SU-DHL-6 (cell line): ENCODE measurements around the gene ERN1.

ENCODE experiments used
- H2AFZ ChIP-seq: fragments of 200-600 bp; sonication (generic); 2 replicates; pipeline ENCODE4 v1.6.1; 2014; ENCODE audit warnings: low read depth, mild to moderate bottlenecking, moderate library complexity, mixed read lengths, antibody characterized with exemption, low read length; ENCODE audit not compliant: severe bottlenecking
- H3F3A ChIP-seq: fragments of 200-600 bp; shearing (Covaris generic); 2 replicates; pipeline ENCODE4 v1.6.0; 2016; ENCODE audit warnings: antibody characterized with exemption, mild to moderate bottlenecking; ENCODE audit not compliant: insufficient read depth
- H3K27ac ChIP-seq: fragments of 200-600 bp; sonication (generic); 2 replicates; pipeline ENCODE4 v1.5.1; 2016; ENCODE audit warnings: low read depth, mild to moderate bottlenecking, low read length, moderate library complexity, mixed read lengths
- H3K27me3 ChIP-seq: fragments of 200-600 bp; sonication (generic), shearing (Covaris generic); 2 replicates; pipeline ENCODE4 v1.6.0; 2014; ENCODE audit warnings: mild to moderate bottlenecking, low read length
- H3K36me3 ChIP-seq: fragments of 200-600 bp; sonication (generic); 2 replicates; pipeline ENCODE4 v1.6.1; 2014; ENCODE audit warnings: mild to moderate bottlenecking, low read length, mixed read lengths
- H3K4me2 ChIP-seq: fragments of 300-600, 200-600 bp; shearing (Covaris generic), sonication (generic); 2 replicates; pipeline ENCODE4 v1.6.0; 2014; ENCODE audit warnings: low read length, low read depth, mild to moderate bottlenecking; ENCODE audit not compliant: poor library complexity, severe bottlenecking
- H3K4me3 ChIP-seq: fragments of 200-600 bp; sonication (generic); 2 replicates; pipeline ENCODE4 v1.5.1; 2014; ENCODE audit warnings: antibody characterized with exemption, low read length, mild to moderate bottlenecking, mixed read lengths; ENCODE audit not compliant: insufficient read depth, poor library complexity, severe bottlenecking
- H3K79me2 ChIP-seq: fragments of 200-600 bp; sonication (generic); 2 replicates; pipeline ENCODE4 v1.6.1; 2014; ENCODE audit warnings: mild to moderate bottlenecking, low read length, moderate library complexity; ENCODE audit not compliant: insufficient read depth
- H3K9ac ChIP-seq: fragments of 200-600 bp; sonication (generic); 2 replicates; pipeline ENCODE4 v1.7.0; 2014; ENCODE audit warnings: mild to moderate bottlenecking, low read length
- H3K9me2 ChIP-seq: fragments of 200-600 bp; sonication (generic); replicated peaks from 2 replicates; pipeline ENCODE4 v1.6.1; 2014; ENCODE audit warnings: low read length; ENCODE audit not compliant: insufficient read depth
- H3K9me3 ChIP-seq: fragments of 200-600 bp; sonication (generic); 2 replicates; pipeline ENCODE4 v1.6.1; 2014; ENCODE audit warnings: low read length, mixed read lengths; ENCODE audit not compliant: insufficient read depth
- H4K20me1 ChIP-seq: fragments of 200-600 bp; sonication (generic); 2 replicates; pipeline ENCODE4 v1.6.1; 2014; ENCODE audit warnings: low read depth, mild to moderate bottlenecking, antibody characterized with exemption, low read length, moderate library complexity, mixed read lengths
- CTCF ChIP-seq: fragments of 200-600 bp; sonication (generic); IDR thresholded peaks from one replicate; pipeline ENCODE4 v1.5.1; 2017; ENCODE audit warnings: antibody characterized with exemption, mild to moderate bottlenecking, low read length, moderate library complexity; ENCODE audit not compliant: insufficient read depth, poor library complexity, severe bottlenecking
- EZH2phosphoT487 ChIP-seq: fragments of 200-600 bp; sonication (generic), shearing (Covaris generic); conservative IDR thresholded peaks from 2 replicates; pipeline ENCODE4 v1.6.1; 2018; ENCODE audit warnings: mild to moderate bottlenecking, antibody characterized with exemption, low read length, moderate library complexity, mixed read lengths

The ERN1 gene

DNA sequence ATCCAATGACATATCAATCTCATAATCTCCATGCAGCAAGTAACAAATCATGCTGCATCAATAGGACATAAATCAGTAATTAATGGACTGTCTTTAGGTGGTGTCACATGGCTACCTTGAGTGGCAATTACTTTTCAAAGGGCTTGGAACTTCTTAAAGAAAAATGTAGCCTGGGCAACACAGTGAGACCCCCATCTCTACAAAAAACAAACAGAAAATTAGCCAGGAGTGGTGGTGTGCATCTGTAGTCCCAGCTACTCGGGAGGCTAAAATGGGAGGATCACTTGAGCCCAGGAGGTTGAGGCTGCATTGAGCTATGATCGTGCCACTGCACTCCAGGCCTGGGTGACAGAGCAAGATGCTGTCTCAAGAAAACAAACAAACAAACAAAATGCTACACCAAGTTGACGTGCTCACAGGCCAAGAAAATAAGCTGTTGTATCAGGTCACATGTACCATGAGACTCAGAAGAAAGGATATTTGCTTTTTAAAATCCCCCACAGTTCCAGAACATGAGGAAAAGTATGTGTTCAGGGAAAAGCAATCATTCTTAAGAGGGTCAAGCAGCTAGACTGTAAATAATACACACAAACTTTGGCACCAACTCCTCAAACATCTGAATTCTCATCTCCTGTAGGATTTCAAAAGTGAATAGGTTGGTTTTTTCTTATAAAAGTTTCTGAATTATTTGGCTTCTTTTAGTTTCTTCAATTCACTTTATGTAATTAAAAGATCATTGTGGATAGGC, 23.8 kb upstream of the ERN1 start:
- H3K9ac ChIP-seq = no peak overlapping the region
- no peaks in the 10 kb centered on the region for H3K9me3 ChIP-seq
- no peaks in the 10 kb centered on the region for H3K27me3 ChIP-seq
- no peak overlapping the region for H3K4me2 ChIP-seq
- no peaks in the 10 kb centered on the region for H4K20me1 ChIP-seq
- no peaks in the 10 kb centered on the region for H3K36me3 ChIP-seq
- TF ChIP-seq EZH2phosphoT487 = no peak
- TF ChIP-seq CTCF = no peak
- H2AFZ ChIP-seq = no peak overlapping the region
- H3K79me2 ChIP-seq = no peaks in the 10 kb centered on the region
- H3K27ac ChIP-seq = no peak overlapping the region
- no peaks in the 10 kb centered on the region for H3K9me2 ChIP-seq
- H3K4me3 ChIP-seq = no peak overlapping the region
- peaks cover 12% of the 10 kb centered on the region; the same call in 1 of the 2 replicates for H3F3A ChIP-seq

DNA sequence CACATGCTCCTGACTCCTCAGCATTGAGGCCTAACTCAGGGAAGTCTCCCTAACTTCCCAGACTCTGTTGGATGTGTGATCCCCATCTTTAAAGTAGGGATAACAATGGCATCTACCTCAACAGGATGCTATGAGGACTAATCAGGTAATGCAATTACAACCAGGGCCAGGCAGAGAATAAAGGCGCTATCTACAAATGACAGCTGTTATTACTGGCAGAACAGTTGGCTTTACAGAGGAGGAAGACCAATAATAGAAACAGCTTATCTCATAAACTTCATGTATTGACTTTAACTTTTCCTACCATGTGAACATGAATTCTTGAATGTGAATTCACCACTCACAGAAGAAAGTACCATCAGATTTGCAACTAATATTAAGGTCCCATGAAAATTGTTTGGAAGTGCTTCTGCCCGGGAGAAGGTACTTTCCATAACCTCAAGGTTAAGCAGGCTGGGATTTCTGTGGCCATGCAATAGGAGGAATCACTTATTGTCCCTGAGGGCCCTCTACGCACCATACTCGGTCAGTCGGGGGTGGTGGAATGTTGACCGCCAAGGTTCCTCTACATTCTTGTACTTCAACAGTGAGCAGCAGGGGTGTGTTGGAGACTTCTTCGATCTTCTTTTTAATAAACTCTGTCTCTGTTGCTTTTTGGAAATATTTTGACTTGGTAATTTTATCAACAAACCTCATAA, 22.6 kb upstream of the ERN1 start:
- Histone ChIP-seq H3K9me3 (no peaks in the 10 kb centered on the region), H3K27me3 (no peaks in the 10 kb centered on the region), H3F3A (peaks cover 24% of the 10 kb centered on the region), H3K9ac (no peak overlapping the region), H3K27ac (no peak overlapping the region), H3K36me3 (no peaks in the 10 kb centered on the region), H3K4me3 (no peak overlapping the region), H3K9me2 (no peaks in the 10 kb centered on the region), H3K4me2 (no peak overlapping the region), H2AFZ (no peak overlapping the region), H3K79me2 (no peaks in the 10 kb centered on the region), H4K20me1 (no peaks in the 10 kb centered on the region)
- TF ChIP-seq EZH2phosphoT487 (no peak), CTCF (no peak)

- H3K9me2 ChIP-seq = no peaks in the 10 kb centered on the region
- H4K20me1 ChIP-seq = no peaks in the 10 kb centered on the region
- H3K4me3 ChIP-seq = no peak overlapping the region
- no peak overlapping the region for H3K9ac ChIP-seq
- H3K4me2 ChIP-seq = no peak overlapping the region
- H3K9me3 ChIP-seq = no peaks in the 10 kb centered on the region
- no peak overlapping the region for H2AFZ ChIP-seq
- peaks cover 40% of the 10 kb centered on the region for H3F3A ChIP-seq
- peaks cover 10% of the 10 kb centered on the region; the same call in 1 of the 2 replicates for H3K36me3 ChIP-seq
- TF ChIP-seq CTCF (no peak), EZH2phosphoT487 (no peak)
- no peaks in the 10 kb centered on the region for H3K27me3 ChIP-seq
- H3K27ac ChIP-seq = no peak overlapping the region
- H3K79me2 ChIP-seq = peaks cover 11% of the 10 kb centered on the region; the same call in 1 of the 2 replicates
Observed at GRCh38 chr17:64151016-64151368, 21.0 kb upstream of the ERN1 start.
